Gastroesophageal sphincter (tissue), 3 donors: ENCODE measurements around the gene PPP3CA.

Experiments used
- CTCF ChIP-seq, 4 experiments: fragments of 200-600 bp in 2 of 4; fragments of 450-650 bp in 2 of 4; sonication (generic) in 1 of 4; IDR thresholded peaks; one replicate each; pipeline ENCODE4 v1.5.1; 2017 to 2019; ENCODE audit warnings: antibody characterized with exemption in 4 of 4, mild to moderate bottlenecking in 2 of 4, moderate library complexity in 2 of 4
- POLR2AphosphoS5 ChIP-seq: sonication (generic); formaldehyde crosslinking; IDR thresholded peaks from one replicate; pipeline ENCODE4 v1.6.1; 2017; ENCODE audit warnings: antibody characterized with exemption

DNA sequence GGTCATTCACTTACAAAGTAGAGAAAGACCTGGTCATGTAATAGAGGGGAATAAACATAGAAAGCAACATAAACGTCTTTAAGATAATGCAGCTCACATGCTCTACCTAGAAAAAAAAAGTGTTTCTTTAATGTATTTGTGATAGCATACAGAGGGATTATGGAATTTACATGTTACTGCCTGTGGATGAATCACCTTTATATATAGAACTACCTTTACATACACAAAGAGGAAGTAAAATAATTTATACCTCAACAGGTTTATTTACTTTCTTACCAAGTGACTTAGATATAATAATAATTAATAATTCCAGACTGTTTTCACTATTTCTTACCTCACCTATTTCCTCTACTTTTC, 81.5 kb downstream of the PPP3CA start:
- TF ChIP-seq CTCF (IDR thresholded peaks at IDR 0.05), result no peak
- TF ChIP-seq POLR2AphosphoS5, result no peak
